GM12891 (cell line): ENCODE measurements around the gene WDPCP.
"Not testable (repeated sequence)": the region's sequence is repeated elsewhere in the genome, so short reads cannot be mapped to it uniquely, and the experiment has no call there.

Source experiments
- DNase-seq: peaks from one replicate; pipeline ENCODE4 v3.0.0; 2011; ENCODE audit warnings: low spot score; ENCODE audit not compliant: insufficient read length
- FAIRE-seq: peaks from 2 replicates; lab custom pipeline; 2011; peaks lifted over from hg19 to GRCh38; lab: Jason Lieb, UNC
- PAX5 ChIP-seq: IDR thresholded peaks from 2 replicates; pipeline ENCODE4 v1.6.1; 2011; ENCODE audit warnings: low read length, moderate library complexity, mild to moderate bottlenecking; ENCODE audit not compliant: insufficient read depth, severe bottlenecking
- POLR2A ChIP-seq: IDR thresholded peaks from 2 replicates; pipeline ENCODE4 v1.6.1; 2011; ENCODE audit warnings: low read depth, low read length, control low read depth
- POLR2AphosphoS5 ChIP-seq: IDR thresholded peaks from 2 replicates; pipeline ENCODE4 v1.6.1; 2011; ENCODE audit warnings: low read depth, low read length, control low read depth
- POU2F2 ChIP-seq: IDR thresholded peaks from 2 replicates; pipeline ENCODE4 v1.6.1; 2011; ENCODE audit warnings: low read depth, mild to moderate bottlenecking, control low read depth, low read length, moderate library complexity
- SPI1 ChIP-seq: IDR thresholded peaks from 2 replicates; pipeline ENCODE4 v1.6.1; 2011; ENCODE audit warnings: low read depth, low read length, control low read depth
- TAF1 ChIP-seq: IDR thresholded peaks from 2 replicates; pipeline ENCODE4 v1.6.1; 2011; ENCODE audit warnings: low read depth, low read length, control low read depth

Gene WDPCP

GRCh38 chr2:63340443-63340842, 247.8 kb downstream of the WDPCP start:
- no peak for TF ChIP-seq POLR2AphosphoS5
- TF ChIP-seq PAX5 = no peak
- TF ChIP-seq TAF1 = no peak
- TF ChIP-seq POU2F2 = no peak
- TF ChIP-seq SPI1 = no peak
- TF ChIP-seq POLR2A = no peak
- DNase-seq (no peak), FAIRE-seq (peak; percentile 20)

GRCh38 chr2:63334910-63335309, 253.4 kb downstream of the WDPCP start:
- FAIRE-seq = no peak
- no peak for DNase-seq
- no peak for TF ChIP-seq POLR2AphosphoS5
- TF ChIP-seq POLR2A = no peak
- no peak for TF ChIP-seq POU2F2
- no peak for TF ChIP-seq PAX5
- TF ChIP-seq TAF1 = no peak
- no peak for TF ChIP-seq SPI1

GRCh38 chr2:63326473-63326872, 261.8 kb downstream of the WDPCP start:
- TF ChIP-seq POLR2AphosphoS5 = no peak
- TF ChIP-seq POU2F2 = no peak
- no peak for TF ChIP-seq SPI1
- TF ChIP-seq PAX5 = no peak
- no peak for TF ChIP-seq POLR2A
- no peak for TF ChIP-seq TAF1
- no peak for FAIRE-seq
- DNase-seq = no peak

DNA sequence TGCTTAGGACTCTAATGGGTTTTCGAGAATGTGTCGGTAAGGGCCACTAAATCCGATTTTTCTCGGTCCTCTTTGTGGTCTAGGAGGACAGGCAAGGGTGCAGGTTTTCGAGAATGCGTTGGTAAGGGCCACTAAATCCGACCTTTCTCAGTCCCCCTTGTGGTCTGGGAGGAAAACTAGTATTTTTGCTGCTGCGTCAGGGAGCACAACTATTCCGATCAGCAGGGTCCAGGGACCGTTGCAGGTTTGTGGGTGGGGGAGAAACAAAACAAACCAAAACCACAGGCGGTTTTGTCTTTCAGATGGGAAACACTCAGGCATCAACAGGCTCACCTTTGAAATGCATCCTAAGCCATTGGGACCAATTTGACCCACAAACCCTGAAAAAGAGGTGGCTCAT, 264.6 kb downstream of the WDPCP start:
- not testable (repeated sequence) for DNase-seq, FAIRE-seq

- FAIRE-seq = not testable (repeated sequence)
These were observed 266.3 kb downstream of the WDPCP start for GRCh38 chr2:63321973-63322372.

DNA sequence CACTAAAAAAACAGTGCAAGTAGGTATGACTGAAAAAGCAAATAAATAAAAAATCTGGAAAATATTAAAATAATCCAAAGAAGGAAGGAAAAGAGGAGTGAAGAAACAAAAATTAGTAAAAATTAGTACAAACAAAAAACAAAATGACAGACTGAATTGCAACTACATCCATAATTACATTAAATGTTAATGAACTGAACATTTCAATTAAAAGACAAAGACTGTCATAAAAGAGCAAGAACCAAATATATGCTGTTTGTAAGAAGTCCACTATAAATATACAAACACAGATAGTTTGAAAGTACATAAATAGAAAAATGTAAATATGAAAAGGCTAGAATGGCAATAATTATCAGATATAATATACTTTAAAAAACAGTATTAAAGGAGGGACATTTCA, 267.6 kb downstream of the WDPCP start:
- no peak for TF ChIP-seq PAX5
- no peak for TF ChIP-seq POLR2AphosphoS5
- no peak for TF ChIP-seq POLR2A
- no peak for TF ChIP-seq POU2F2
- no peak for TF ChIP-seq TAF1
- DNase-seq = no peak
- no peak for FAIRE-seq

More at GRCh38 chr2:63321973-63322372, 266.3 kb downstream of the WDPCP start:
- not testable (repeated sequence) for DNase-seq

DNA sequence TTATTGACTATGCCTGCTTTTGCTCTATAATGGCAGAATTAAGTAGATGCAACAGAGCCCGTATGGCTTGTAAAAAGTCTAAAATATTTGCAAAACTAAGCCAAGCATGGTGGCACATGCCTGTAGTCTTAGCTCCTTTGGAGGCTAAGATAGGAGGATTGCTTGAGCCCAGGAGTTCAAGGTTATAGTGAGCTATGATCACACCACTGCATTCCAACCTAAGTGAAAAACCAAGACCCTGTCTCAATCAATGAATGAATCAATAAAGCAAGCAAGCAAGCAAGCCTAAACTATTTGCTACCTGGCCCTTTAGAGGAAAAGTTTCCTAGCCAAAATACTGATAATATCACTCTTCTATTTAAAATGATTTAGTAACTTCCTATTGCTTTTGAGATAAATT, 277.7 kb downstream of the WDPCP start:
- no peak for FAIRE-seq
- no peak for DNase-seq
- TF ChIP-seq POLR2AphosphoS5 (no peak), POLR2A (no peak), POU2F2 (no peak), TAF1 (no peak), SPI1 (no peak), PAX5 (no peak)

DNA sequence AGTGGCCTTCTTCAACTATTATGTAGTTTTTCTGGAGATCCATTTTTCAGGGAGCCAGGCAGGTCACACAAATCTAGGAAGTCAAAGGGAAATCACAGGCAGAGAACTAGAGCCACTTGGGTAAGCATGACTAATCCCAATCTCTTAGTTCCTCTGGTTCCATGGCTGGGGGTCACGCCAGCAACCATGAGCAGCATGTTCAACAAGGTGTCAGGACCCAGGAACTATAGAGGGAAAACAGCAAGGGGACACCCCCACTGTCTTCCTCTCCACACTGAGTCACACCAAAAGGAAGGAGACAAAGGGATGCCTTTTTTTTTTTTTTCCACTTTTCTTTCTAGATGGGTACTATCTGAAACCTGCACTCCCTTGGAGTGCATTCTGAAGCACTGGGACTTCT, 286.8 kb downstream of the WDPCP start:
- FAIRE-seq (no peak), DNase-seq (no peak)
- TF ChIP-seq POLR2AphosphoS5 (no peak), POLR2A (no peak), PAX5 (no peak), POU2F2 (no peak), TAF1 (no peak), SPI1 (no peak)

- FAIRE-seq = peak; percentile 13
- no peak for DNase-seq
- TF ChIP-seq PAX5 = no peak
- no peak for TF ChIP-seq TAF1
- TF ChIP-seq POLR2AphosphoS5 = no peak
- TF ChIP-seq SPI1 = no peak
- TF ChIP-seq POU2F2 = no peak
- TF ChIP-seq POLR2A = no peak
These were observed 287.4 kb downstream of the WDPCP start for GRCh38 chr2:63300835-63301234.

DNA sequence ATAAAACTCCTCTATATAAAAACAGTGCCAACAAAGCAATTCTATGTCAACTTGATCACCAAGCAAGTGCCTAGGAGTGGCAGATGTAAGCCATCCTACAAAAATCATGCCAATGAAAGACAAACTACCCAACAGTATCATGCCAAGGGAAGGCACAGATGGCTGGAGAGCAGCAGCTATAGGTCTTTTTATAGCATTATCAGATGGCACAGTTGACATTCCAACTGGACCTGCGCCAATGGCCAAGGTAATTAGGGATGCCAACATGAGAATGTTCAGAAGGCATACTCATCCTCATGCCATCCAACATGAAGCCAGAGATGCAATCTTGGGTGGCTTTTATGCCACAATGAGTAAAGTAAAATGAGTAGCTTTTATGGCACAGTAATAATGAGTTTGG, 300.3 kb downstream of the WDPCP start:
- no peak for FAIRE-seq
- DNase-seq = no peak
- no peak for TF ChIP-seq POLR2A
- TF ChIP-seq TAF1 = no peak
- TF ChIP-seq SPI1 = no peak

GRCh38 chr2:63286520-63286919, 301.8 kb downstream of the WDPCP start:
- not testable (repeated sequence) for DNase-seq, FAIRE-seq

GRCh38 chr2:63283273-63283672, 305.0 kb downstream of the WDPCP start:
- DNase-seq (no peak), FAIRE-seq (no peak)
- TF ChIP-seq POLR2AphosphoS5 = no peak
- no peak for TF ChIP-seq SPI1
- TF ChIP-seq PAX5 = no peak
- TF ChIP-seq TAF1 = no peak
- no peak for TF ChIP-seq POU2F2
